Activated CD4-positive, alpha-beta memory T cell treated with anti-CD3 and anti-CD28 coated beads, Interleukin-2, amount 10 ng/mL, durations not matched to agents 7 days and 5 days (primary cell): ENCODE results near the gene ETV5. TPM values are rescaled to one million over a fixed set of nuclear protein-coding genes. Genes with fewer than 3 reads are reported as not detected.
A peak's percentile ranks its signal among the peaks of the same experiment; 100 is the strongest.

ENCODE experiments used
- CTCF ChIA-PET: fragments of 350-600 bp; sonication (Branson Sonifier 250); formaldehyde crosslinking; loops from one replicate; lab custom pipeline; 2021; ENCODE audit warnings: antibody characterized with exemption, inconsistent platforms; lab: Charles Lee
- POLR2A ChIA-PET: fragments of 350-600 bp; sonication (Branson Sonifier 250); formaldehyde crosslinking; loops from one replicate; lab custom pipeline; 2021; ENCODE audit warnings: antibody characterized with exemption; lab: Charles Lee
- DNase-seq: peaks from one replicate; pipeline ENCODE4 v3.0.0-alpha.2; 2020
- H3K27ac Mint-ChIP-seq: one replicate; pipeline ENCODE4 v1.8.0; 2021; ENCODE audit warnings: mild to moderate bottlenecking, mixed read lengths
- H3K27me3 Mint-ChIP-seq: one replicate; pipeline ENCODE4 v1.8.0; 2021; ENCODE audit warnings: mixed read lengths
- H3K36me3 Mint-ChIP-seq: one replicate; pipeline ENCODE4 v1.8.0; 2021; ENCODE audit warnings: low read depth, mixed read lengths
- H3K4me1 Mint-ChIP-seq: one replicate; pipeline ENCODE4 v1.8.0; 2021; ENCODE audit warnings: mixed read lengths
- H3K4me3 Mint-ChIP-seq: one replicate; pipeline ENCODE4 v1.8.0; 2021; ENCODE audit warnings: mild to moderate bottlenecking, mixed read lengths
- H3K9me3 Mint-ChIP-seq: one replicate; pipeline ENCODE4 v1.8.0; 2021; ENCODE audit warnings: mixed read lengths
- total RNA-seq, 2 experiments: library from RNA; stranded (reverse); gene quantifications; one replicate each; pipeline ENCODE4 v1.2.3, GENCODE V29; 2021

ETV5 gene
- total RNA-seq, 2 experiments from 2014 or later: 2.5 to 3.3 TPM

- DNase-seq: peak; percentile 17
- H3K36me3 Mint-ChIP-seq: no peaks in the 10 kb centered on the region
- H3K4me3 Mint-ChIP-seq: peak overlapping the region; percentile 60
- H3K27ac Mint-ChIP-seq: peak overlapping the region; percentile 7
- peaks cover 50% of the 10 kb centered on the region for H3K27me3 Mint-ChIP-seq
- ChIA-PET POLR2A (no interaction called here), CTCF (no interaction called here)
- peaks cover 3% of the 10 kb centered on the region for H3K9me3 Mint-ChIP-seq
- H3K4me1 Mint-ChIP-seq: peaks cover 5% of the 10 kb centered on the region
Observed at GRCh38 chr3:186067360-186068242, 41.3 kb downstream of the ETV5 start.

GRCh38 chr3:186060222-186060621, 48.7 kb downstream of the ETV5 start:
- Mint-ChIP-seq H3K4me1 (peaks cover 11% of the 10 kb centered on the region), H3K27me3 (peaks cover 76% of the 10 kb centered on the region), H3K36me3 (no peaks in the 10 kb centered on the region), H3K27ac (no peak overlapping the region), H3K4me3 (no peak overlapping the region), H3K9me3 (no peaks in the 10 kb centered on the region)
- POLR2A ChIA-PET: no interaction called here
- peak; percentile 27 for DNase-seq
- CTCF ChIA-PET: no interaction called here

- Mint-ChIP-seq H3K4me1 (peaks cover 11% of the 10 kb centered on the region), H3K27me3 (peaks cover 69% of the 10 kb centered on the region), H3K9me3 (no peaks in the 10 kb centered on the region), H3K27ac (no peak overlapping the region), H3K4me3 (no peak overlapping the region), H3K36me3 (no peaks in the 10 kb centered on the region)
- POLR2A ChIA-PET: no interaction called here
- DNase-seq: no peak
- CTCF ChIA-PET: no interaction called here
Observed at GRCh38 chr3:186059192-186059591, 49.7 kb downstream of the ETV5 start.

GRCh38 chr3:186058225-186058624, 50.7 kb downstream of the ETV5 start:
- CTCF ChIA-PET: no interaction called here
- H3K27me3 Mint-ChIP-seq: peaks cover 66% of the 10 kb centered on the region

GRCh38 chr3:186057594-186057993, 51.3 kb downstream of the ETV5 start:
- H3K36me3 Mint-ChIP-seq: no peaks in the 10 kb centered on the region
- peaks cover 11% of the 10 kb centered on the region for H3K4me1 Mint-ChIP-seq
- H3K27ac Mint-ChIP-seq: no peak overlapping the region
- ChIA-PET POLR2A (no interaction called here), CTCF (no interaction called here)
- H3K9me3 Mint-ChIP-seq: no peaks in the 10 kb centered on the region
- DNase-seq: no peak
- H3K4me3 Mint-ChIP-seq: no peak overlapping the region
- peaks cover 65% of the 10 kb centered on the region for H3K27me3 Mint-ChIP-seq

More at GRCh38 chr3:186058225-186058624, 50.7 kb downstream of the ETV5 start:
- Mint-ChIP-seq H3K4me3 (no peak overlapping the region), H3K27ac (no peak overlapping the region), H3K4me1 (peaks cover 11% of the 10 kb centered on the region), H3K36me3 (no peaks in the 10 kb centered on the region), H3K9me3 (no peaks in the 10 kb centered on the region)
- POLR2A ChIA-PET: no interaction called here
- no peak for DNase-seq

GRCh38 chr3:186054792-186055352, 54.0 kb downstream of the ETV5 start:
- H3K36me3 Mint-ChIP-seq: no peaks in the 10 kb centered on the region
- ChIA-PET CTCF (no interaction called here), POLR2A (no interaction called here)
- H3K4me3 Mint-ChIP-seq: no peak overlapping the region
- peaks cover 64% of the 10 kb centered on the region for H3K27me3 Mint-ChIP-seq
- no peaks in the 10 kb centered on the region for H3K9me3 Mint-ChIP-seq
- DNase-seq: no peak
- H3K27ac Mint-ChIP-seq: no peak overlapping the region
- H3K4me1 Mint-ChIP-seq: peaks cover 1% of the 10 kb centered on the region

GRCh38 chr3:186053954-186054791, 54.7 kb downstream of the ETV5 start:
- POLR2A ChIA-PET: no interaction called here
- peaks cover 65% of the 10 kb centered on the region for H3K27me3 Mint-ChIP-seq

GRCh38 chr3:186052096-186052840, 56.6 kb downstream of the ETV5 start:
- Mint-ChIP-seq H3K27ac (no peak overlapping the region), H3K4me3 (no peak overlapping the region), H3K9me3 (no peaks in the 10 kb centered on the region), H3K27me3 (peaks cover 55% of the 10 kb centered on the region), H3K36me3 (no peaks in the 10 kb centered on the region), H3K4me1 (no peaks in the 10 kb centered on the region)
- ChIA-PET POLR2A (no interaction called here), CTCF (no interaction called here)
- no peak for DNase-seq

More at GRCh38 chr3:186053954-186054791, 54.7 kb downstream of the ETV5 start:
- no peaks in the 10 kb centered on the region for H3K4me1 Mint-ChIP-seq
- DNase-seq: no peak
- no peak overlapping the region for H3K4me3 Mint-ChIP-seq
- H3K27ac Mint-ChIP-seq: no peak overlapping the region
- no peaks in the 10 kb centered on the region for H3K9me3 Mint-ChIP-seq
- H3K36me3 Mint-ChIP-seq: no peaks in the 10 kb centered on the region
- CTCF ChIA-PET: no interaction called here

- H3K9me3 Mint-ChIP-seq: no peaks in the 10 kb centered on the region
- H3K4me3 Mint-ChIP-seq: no peak overlapping the region
- CTCF ChIA-PET: no interaction called here
- H3K36me3 Mint-ChIP-seq: no peaks in the 10 kb centered on the region
- POLR2A ChIA-PET: no interaction called here
- no peak overlapping the region for H3K27ac Mint-ChIP-seq
- DNase-seq: no peak
- H3K27me3 Mint-ChIP-seq: peaks cover 46% of the 10 kb centered on the region
- no peaks in the 10 kb centered on the region for H3K4me1 Mint-ChIP-seq
Observed at GRCh38 chr3:186049001-186049400, 59.9 kb downstream of the ETV5 start.

GRCh38 chr3:186048119-186048518, 60.8 kb downstream of the ETV5 start:
- no peak overlapping the region for H3K4me3 Mint-ChIP-seq
- no peak overlapping the region for H3K27ac Mint-ChIP-seq
- ChIA-PET CTCF (no interaction called here), POLR2A (no interaction called here)
- no peaks in the 10 kb centered on the region for H3K9me3 Mint-ChIP-seq
- H3K4me1 Mint-ChIP-seq: no peaks in the 10 kb centered on the region
- no peaks in the 10 kb centered on the region for H3K36me3 Mint-ChIP-seq
- no peak for DNase-seq
- H3K27me3 Mint-ChIP-seq: peaks cover 49% of the 10 kb centered on the region

- Mint-ChIP-seq H3K4me3 (no peak overlapping the region), H3K36me3 (no peaks in the 10 kb centered on the region), H3K27ac (no peak overlapping the region), H3K27me3 (peaks cover 49% of the 10 kb centered on the region), H3K4me1 (no peaks in the 10 kb centered on the region), H3K9me3 (no peaks in the 10 kb centered on the region)
- CTCF ChIA-PET: no interaction called here
- POLR2A ChIA-PET: no interaction called here
- DNase-seq: no peak
Observed at GRCh38 chr3:186046838-186047237, 62.1 kb downstream of the ETV5 start.

- Mint-ChIP-seq H3K27me3 (peaks cover 45% of the 10 kb centered on the region), H3K36me3 (no peaks in the 10 kb centered on the region), H3K4me1 (no peaks in the 10 kb centered on the region), H3K9me3 (no peaks in the 10 kb centered on the region), H3K27ac (no peak overlapping the region), H3K4me3 (no peak overlapping the region)
- ChIA-PET CTCF (no interaction called here), POLR2A (no interaction called here)
- DNase-seq: no peak
Observed at GRCh38 chr3:186044968-186045367, 63.9 kb downstream of the ETV5 start.
